GM23248 (cell line): ENCODE data around the gene SEPHS2. TPM values are rescaled to one million over a fixed set of nuclear protein-coding genes. Genes with fewer than 3 reads are reported as not detected.

ENCODE experiments used
- DNase-seq: peaks from one replicate; pipeline ENCODE4 v3.0.0-alpha.2; 2015
- H2AFZ ChIP-seq: fragments of 200-600 bp; sonication (generic); 2 replicates; pipeline ENCODE4 v1.6.1; 2016; ENCODE audit warnings: antibody characterized with exemption
- H3F3A ChIP-seq: fragments of 200-600 bp; sonication (generic); 2 replicates; pipeline ENCODE4 v1.6.1; 2016; ENCODE audit warnings: mild to moderate bottlenecking, antibody characterized with exemption, mixed run types; ENCODE audit not compliant: insufficient read depth
- H3K27ac ChIP-seq: fragments of 200-600 bp; sonication (generic); 2 replicates; pipeline ENCODE4 v1.5.1; 2016; ENCODE audit warnings: mild to moderate bottlenecking
- H3K27me3 ChIP-seq: fragments of 200-600 bp; sonication (generic); replicated peaks from 2 replicates; pipeline ENCODE4 v1.6.1; 2016; ENCODE audit warnings: mild to moderate bottlenecking; ENCODE audit not compliant: insufficient read depth
- H3K36me3 ChIP-seq: fragments of 200-600 bp; sonication (generic); 2 replicates; pipeline ENCODE4 v1.6.1; 2016; ENCODE audit warnings: low read depth, mild to moderate bottlenecking
- H3K4me1 ChIP-seq: fragments of 200-600 bp; sonication (generic); 2 replicates; pipeline ENCODE4 v1.6.1; 2016; ENCODE audit warnings: mild to moderate bottlenecking; ENCODE audit not compliant: insufficient read depth
- H3K4me2 ChIP-seq: fragments of 200-600 bp; sonication (generic); one replicate; pipeline ENCODE4 v1.6.1; 2016; ENCODE audit warnings: mild to moderate bottlenecking; ENCODE audit not compliant: unreplicated experiment
- H3K4me3 ChIP-seq: fragments of 200-600 bp; sonication (generic); 2 replicates; pipeline ENCODE4 v1.5.1; 2016; ENCODE audit warnings: mild to moderate bottlenecking
- H3K79me2 ChIP-seq: fragments of 200-600 bp; sonication (generic); 2 replicates; pipeline ENCODE4 v1.6.1; 2016; ENCODE audit warnings: mild to moderate bottlenecking; ENCODE audit not compliant: insufficient read depth
- H3K9ac ChIP-seq: fragments of 200-600 bp; sonication (generic); 2 replicates; pipeline ENCODE4 v1.6.1; 2016; ENCODE audit warnings: mild to moderate bottlenecking
- H3K9me2 ChIP-seq: fragments of 200-600 bp; sonication (generic); 2 replicates; pipeline ENCODE4 v1.6.1; 2016; ENCODE audit warnings: mixed run types, mild to moderate bottlenecking, moderate library complexity; ENCODE audit not compliant: insufficient read depth
- H3K9me3 ChIP-seq: fragments of 200-600 bp; sonication (generic); one replicate; pipeline ENCODE4 v1.6.1; 2017; ENCODE audit warnings: low read depth
- H4K20me1 ChIP-seq: fragments of 200-600 bp; sonication (generic); 2 replicates; pipeline ENCODE4 v1.6.0; 2016; ENCODE audit not compliant: insufficient read depth
- EZH2 ChIP-seq: fragments of 200-600 bp; sonication (generic); IDR thresholded peaks from 2 replicates; pipeline ENCODE4 v1.6.1; 2018; ENCODE audit warnings: antibody characterized with exemption, mild to moderate bottlenecking; ENCODE audit not compliant: insufficient read depth, poor library complexity, severe bottlenecking
- EZH2phosphoT487 ChIP-seq: fragments of 200-600 bp; sonication (generic); IDR thresholded peaks from 2 replicates; pipeline ENCODE4 v1.6.1; 2018; ENCODE audit warnings: antibody characterized with exemption, moderate library complexity, mild to moderate bottlenecking, low read depth; ENCODE audit not compliant: insufficient read depth
- WGBS, 2 experiments: methylation state at CpG; one replicate each; pipeline ENCODE4 v1.1.6; 2015 to 2017; ENCODE audit warnings: low lambda C conversion rate in 2 of 2, low coverage in 1 of 2; ENCODE audit errors: missing lambda C conversion rate in 2 of 2; 5-methylcytosine and 5-hydroxymethylcytosine counted together
- in situ Hi-C: fragments of 300-500 bp; cut with MboI; formaldehyde crosslinking; loops from 2 replicates; pipeline ENCODE4 v1.15.0; 2020
- polyA plus RNA-seq: library from polyadenylated mRNA; unstranded; fragments of >200 nt; fragmentation: Nextera tagmentation; extraction: Ambion mirVana; gene quantifications from 2 replicates; pipeline ENCODE4 v1.2.1, GENCODE V29; 2016
- total RNA-seq: library from RNA; depleted of rRNA; stranded (reverse); fragments of >200 nt; shearing (Covaris generic); gene quantifications from 2 replicates; pipeline ENCODE4 v1.2.3, GENCODE V29; 2014

The SEPHS2 gene
- total and polyA plus RNA-seq, 2 experiments from 2014 or later = 6.2 to 26.9 TPM

DNA sequence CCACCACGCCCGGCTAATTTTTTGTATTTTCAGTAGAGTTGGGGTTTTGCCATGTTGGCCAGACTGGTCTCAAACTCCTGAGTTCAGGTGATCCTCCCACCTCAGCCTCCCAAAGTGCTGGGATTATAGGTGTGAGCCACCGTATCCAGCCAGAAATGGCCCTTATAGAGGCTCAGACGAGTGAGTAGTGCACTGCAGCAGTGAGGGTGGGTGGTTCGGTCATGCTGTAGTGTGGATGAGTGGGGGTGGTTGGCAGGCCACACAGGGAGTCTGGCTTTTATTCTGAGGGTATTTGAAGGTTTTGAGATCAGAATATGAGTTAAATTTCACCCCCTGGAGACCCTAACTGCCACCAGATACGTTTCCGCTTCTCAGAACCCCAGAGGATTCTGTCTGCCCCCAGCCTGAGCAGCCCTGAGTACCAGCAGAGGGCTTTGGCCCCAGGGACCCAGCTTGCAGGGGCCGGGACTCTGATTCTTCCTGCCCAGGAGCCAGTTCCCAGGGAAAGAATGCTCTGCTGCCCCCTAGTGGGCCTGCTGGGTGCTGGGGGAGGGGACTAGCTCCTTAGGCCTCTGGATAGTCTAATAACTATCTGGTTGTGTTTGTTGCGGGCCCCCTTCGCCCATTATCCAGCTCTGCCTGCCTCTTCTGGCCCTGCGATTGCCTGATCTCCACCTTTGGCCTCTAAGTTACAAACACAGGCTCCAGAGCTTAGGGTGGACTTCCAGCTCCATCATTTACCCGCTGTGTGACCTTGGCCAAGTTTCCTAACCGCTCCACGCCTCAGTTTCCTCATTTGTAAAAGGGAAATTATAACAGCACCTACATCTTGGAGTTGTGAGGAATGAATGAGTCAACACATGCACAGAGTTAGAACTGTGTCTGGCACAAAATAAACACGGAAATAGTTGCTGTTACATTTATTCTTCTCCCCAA lies 36.3 kb downstream of the SEPHS2 start:
- no peak overlapping the region for H3K4me3 ChIP-seq
- H3F3A ChIP-seq = peaks cover 13% of the 10 kb centered on the region
- peak; percentile 88 for DNase-seq
- peaks cover 5% of the 10 kb centered on the region; the same call in 1 of the 2 replicates for H3K36me3 ChIP-seq
- H4K20me1 ChIP-seq = no peaks in the 10 kb centered on the region
- peak overlapping the region; percentile 62 for H3K4me2 ChIP-seq
- H3K79me2 ChIP-seq = peaks cover 49% of the 10 kb centered on the region
- in situ Hi-C loops = loop anchor here (25.0 kb wide), 1 partner anchor 297 kb away; the partner anchor contains the start of genes GDPD3 and MAPK3
- H3K4me1 ChIP-seq = peaks cover 22% of the 10 kb centered on the region
- TF ChIP-seq EZH2 = no peak
- no peak for TF ChIP-seq EZH2phosphoT487
- 38 to 45% methylated on average over 15 of the region's 15 CpGs for WGBS, 2 experiments
- 0 out of 2 replicates have a peak overlapping the region, but pooled peaks have one; percentile 16 for H3K9ac ChIP-seq
- H3K27ac ChIP-seq = peak overlapping the region; percentile 15; the same call in 1 of the 2 replicates
- no peaks in the 10 kb centered on the region for H3K9me3 ChIP-seq
- H3K27me3 ChIP-seq = no peaks in the 10 kb centered on the region
- no peaks in the 10 kb centered on the region for H3K9me2 ChIP-seq
- no peak overlapping the region for H2AFZ ChIP-seq

DNA sequence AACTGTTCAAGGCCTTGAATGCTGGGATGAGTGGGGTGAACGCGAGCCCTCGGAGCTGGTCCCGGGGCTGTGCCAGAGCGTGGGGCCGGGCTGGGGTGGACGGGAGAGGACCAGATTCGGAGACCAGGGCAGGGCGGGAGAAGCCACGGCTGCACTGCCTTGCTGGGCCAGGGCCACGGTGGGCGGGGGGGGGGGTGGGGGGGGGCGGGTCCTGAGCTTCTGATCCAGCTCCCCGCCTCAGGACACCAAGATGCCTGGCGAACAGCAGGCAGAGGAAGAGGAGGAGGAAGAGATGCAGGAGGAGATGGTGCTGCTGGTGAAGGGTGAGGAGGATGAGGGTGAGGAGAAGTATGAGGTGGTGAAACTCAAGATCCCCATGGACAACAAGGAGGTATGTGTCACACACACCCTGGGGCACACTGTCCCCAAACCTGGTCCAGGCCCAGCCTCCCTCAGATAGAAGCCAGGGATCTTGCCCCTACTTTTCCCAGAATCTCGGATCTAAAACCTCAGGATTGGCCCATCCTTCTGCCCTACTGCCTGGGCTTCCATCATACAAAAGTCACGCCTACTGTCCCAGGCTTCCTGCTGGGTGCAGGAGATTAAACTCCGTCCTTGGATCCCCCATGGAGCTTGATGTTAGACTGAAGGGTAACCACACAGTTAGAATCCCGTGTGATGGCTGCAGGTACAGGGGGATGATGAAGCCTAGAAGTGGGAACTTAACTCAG lies 37.7 kb downstream of the SEPHS2 start:
- H3K79me2 ChIP-seq = peaks cover 37% of the 10 kb centered on the region
- H3K4me2 ChIP-seq = peak overlapping the region; percentile 79
- H3K4me3 ChIP-seq = peak overlapping the region; percentile 78
- in situ Hi-C loops = loop anchor here (25.0 kb wide), 1 partner anchor 296 kb away; the partner anchor contains the start of genes GDPD3 and MAPK3
- 6 to 10% methylated on average over 13 to 18 of the region's 19 CpGs for WGBS, 2 experiments
- no peaks in the 10 kb centered on the region for H3K27me3 ChIP-seq
- peak; percentile 56 for DNase-seq
- peak overlapping the region; percentile 89 for H2AFZ ChIP-seq
- H3F3A ChIP-seq = peaks cover 13% of the 10 kb centered on the region
- H3K27ac ChIP-seq = peak overlapping the region; percentile 79
- no peaks in the 10 kb centered on the region for H4K20me1 ChIP-seq
- peak overlapping the region; percentile 89 for H3K9ac ChIP-seq
- no peaks in the 10 kb centered on the region for H3K9me2 ChIP-seq
- peaks cover 3% of the 10 kb centered on the region; the same call in 1 of the 2 replicates for H3K36me3 ChIP-seq
- no peaks in the 10 kb centered on the region for H3K9me3 ChIP-seq
- peaks cover 22% of the 10 kb centered on the region for H3K4me1 ChIP-seq
- TF ChIP-seq EZH2 = no peak
- no peak for TF ChIP-seq EZH2phosphoT487

DNA sequence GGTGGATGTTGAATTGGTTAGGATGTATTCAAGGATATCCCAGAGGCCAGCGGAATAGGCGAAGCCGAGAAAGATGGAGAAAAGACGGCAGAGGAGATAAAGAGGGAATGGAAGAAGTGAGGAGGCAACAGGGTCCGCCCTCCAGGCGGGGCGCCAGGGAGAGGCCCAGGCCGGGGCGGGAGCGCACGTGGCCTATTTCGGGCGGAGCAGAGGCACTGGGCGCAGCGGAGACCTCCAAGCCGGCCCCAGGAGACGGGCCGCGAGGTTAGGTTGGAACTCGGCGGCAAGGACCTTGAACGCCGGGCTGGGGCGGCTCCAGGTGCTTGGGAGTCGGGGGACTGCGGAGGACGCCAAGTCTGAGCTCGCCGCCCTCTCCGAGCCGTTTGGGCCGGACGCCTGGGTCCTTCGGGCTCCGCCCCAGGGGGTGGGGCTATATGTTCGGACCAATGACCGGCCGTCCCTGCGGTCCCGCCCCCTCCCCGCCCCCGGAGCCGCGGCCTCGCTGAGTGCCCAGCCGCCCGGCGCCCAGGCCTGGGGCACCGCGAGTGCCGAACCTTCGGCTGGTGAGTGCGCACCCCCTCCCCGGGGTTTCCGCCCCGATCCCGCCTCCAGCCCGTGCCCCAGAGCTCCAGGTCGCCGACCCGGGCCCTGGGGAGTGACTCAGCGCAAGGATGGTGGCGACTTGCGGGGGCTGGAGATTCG lies 38.4 kb downstream of the SEPHS2 start, which contains the start of gene ZNF771:
Gene ZNF771 (plus strand): TSS at position 505 of the 702 bp plus-strand sequence. CDS start 448 bp downstream, outside the sequence.
- Histone ChIP-seq H3K79me2 (peaks cover 30% of the 10 kb centered on the region), H2AFZ (peak within 1 kb of the TSS; percentile 89), H3K4me2 (peak within 1 kb of the TSS; percentile 79), H3K4me3 (peak within 1 kb of the TSS; percentile 78), H3K9me2 (no peaks in the 10 kb centered on the region), H3F3A (peaks cover 13% of the 10 kb centered on the region), H3K4me1 (peaks cover 22% of the 10 kb centered on the region), H3K36me3 (no peaks in the 10 kb centered on the region), H3K27ac (peak within 1 kb of the TSS; percentile 79), H4K20me1 (no peaks in the 10 kb centered on the region), H3K9ac (peak within 1 kb of the TSS; percentile 89), H3K27me3 (no peaks in the 10 kb centered on the region), H3K9me3 (no peaks in the 10 kb centered on the region)
- WGBS, 2 experiments = 0 to 2% methylated on average over 34 to 47 of the region's 65 CpGs
- DNase-seq = peak; percentile 94
- in situ Hi-C loops = loop anchor here (25.0 kb wide), 1 partner anchor 295 kb away; the partner anchor contains the start of genes GDPD3 and MAPK3
- TF ChIP-seq EZH2 = no peak
- TF ChIP-seq EZH2phosphoT487 = no peak

DNA sequence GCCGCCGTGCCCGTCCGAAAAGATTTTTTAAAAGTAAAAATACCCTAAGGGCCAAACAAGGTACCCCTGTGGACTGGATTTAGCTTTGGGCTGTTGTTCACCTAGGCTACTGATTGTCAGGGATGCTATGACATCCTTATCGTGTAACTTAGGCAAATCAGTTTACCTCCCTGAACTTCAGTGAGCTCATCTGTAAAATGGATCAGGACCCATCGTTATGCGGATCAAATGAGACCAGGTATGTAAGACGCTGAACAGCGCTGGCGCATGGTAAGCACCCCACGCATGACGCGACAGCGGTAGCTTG lies 38.9 kb downstream of the SEPHS2 start:
- TF ChIP-seq EZH2 = no peak
- TF ChIP-seq EZH2phosphoT487 = no peak
- Histone ChIP-seq H3K4me1 (peaks cover 22% of the 10 kb centered on the region), H4K20me1 (no peaks in the 10 kb centered on the region), H3F3A (peaks cover 13% of the 10 kb centered on the region), H3K4me2 (peak overlapping the region; percentile 79), H3K4me3 (peak overlapping the region; percentile 78), H3K9ac (peak overlapping the region; percentile 89), H3K9me2 (no peaks in the 10 kb centered on the region), H3K27ac (peak overlapping the region; percentile 79), H3K79me2 (peaks cover 25% of the 10 kb centered on the region), H3K36me3 (no peaks in the 10 kb centered on the region), H2AFZ (peak overlapping the region; percentile 89), H3K9me3 (no peaks in the 10 kb centered on the region), H3K27me3 (no peaks in the 10 kb centered on the region)
- in situ Hi-C loops = loop anchor here (25.0 kb wide), 1 partner anchor 294 kb away; the partner anchor contains the start of genes GDPD3 and MAPK3
- 18 to 19% methylated on average over 14 of the region's 14 CpGs for WGBS, 2 experiments
- no peak for DNase-seq
